Fibroblast of skin of back (primary cell): ENCODE results near the gene ATAD5.
"Not testable (repeated sequence)": the region's sequence is repeated elsewhere in the genome, so short reads cannot be mapped to it uniquely, and the experiment has no call there.

Source experiments
- DNase-seq: peaks from one replicate; pipeline ENCODE4 v3.0.0-alpha.2; 2013

Gene ATAD5

DNA sequence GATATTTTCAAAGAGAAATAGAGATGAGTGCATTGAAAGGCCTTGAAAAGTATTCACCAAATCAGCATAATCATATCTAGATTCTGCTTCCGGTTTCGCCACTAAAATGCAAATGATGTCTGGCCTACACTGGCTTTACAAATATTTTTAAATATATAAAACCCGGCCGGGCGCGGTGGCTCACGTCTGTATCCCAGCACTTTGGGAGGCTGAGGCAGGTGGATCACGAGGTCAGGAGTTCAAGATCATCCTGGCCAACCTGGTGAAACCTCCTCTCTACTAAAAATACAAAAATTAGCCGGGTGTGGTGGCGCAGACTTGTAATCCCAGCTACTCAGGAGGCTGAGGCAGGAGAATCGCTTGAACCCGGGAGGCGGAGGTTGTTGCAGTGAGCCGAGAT is 8.8 kb upstream of the ATAD5 start:
- DNase-seq = not testable (repeated sequence)

DNA sequence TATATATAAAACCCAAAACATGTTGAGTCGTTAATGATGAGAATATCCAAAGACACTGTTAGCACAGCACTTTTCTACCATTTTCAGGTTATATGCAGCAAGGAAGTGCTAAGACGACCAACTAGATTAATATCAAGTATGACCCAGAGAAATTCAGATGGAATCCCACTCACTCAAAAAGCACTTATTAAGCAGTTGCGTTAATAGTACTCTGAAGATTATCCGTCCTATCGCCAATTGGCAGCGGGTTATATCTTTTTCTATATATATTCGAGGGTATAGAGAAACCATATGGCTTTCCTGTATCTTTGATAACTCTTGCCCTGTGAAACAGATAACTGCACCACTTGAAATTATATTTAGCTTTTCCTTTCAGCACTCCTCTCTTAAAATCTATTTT is 8.3 kb upstream of the ATAD5 start:
- DNase-seq = no peak

GRCh38 chr17:30824002-30824355 is 7.8 kb upstream of the ATAD5 start:
- no peak for DNase-seq

- DNase-seq = peak; percentile 92
Measured at GRCh38 chr17:30824356-30825145, 7.2 kb upstream of the ATAD5 start, which contains the start of gene CRLF3. Gene CRLF3 (minus strand): TSS chr17:30824692. CDS start chr17:30824651, 41 bp downstream.

DNA sequence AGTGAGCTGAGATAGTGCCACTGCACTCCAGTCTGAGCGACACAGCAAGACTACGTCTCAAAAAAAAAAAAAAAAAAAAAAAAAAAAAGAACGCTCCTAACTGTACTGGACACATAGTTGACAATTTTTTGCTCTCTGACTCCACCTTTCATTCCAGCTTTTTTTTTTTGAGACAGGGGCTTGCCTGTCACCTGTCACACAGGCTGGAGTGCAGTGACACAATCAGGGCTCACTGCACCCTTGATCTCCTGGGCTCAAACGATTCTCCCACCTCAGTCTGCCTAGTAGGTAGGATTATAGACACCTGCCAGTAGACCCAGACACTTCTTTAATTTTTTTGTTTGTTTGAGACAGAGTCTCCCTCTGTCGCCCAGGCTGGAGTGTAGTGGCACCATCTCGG is 4.7 kb upstream of the ATAD5 start:
- no peak for DNase-seq

DNA sequence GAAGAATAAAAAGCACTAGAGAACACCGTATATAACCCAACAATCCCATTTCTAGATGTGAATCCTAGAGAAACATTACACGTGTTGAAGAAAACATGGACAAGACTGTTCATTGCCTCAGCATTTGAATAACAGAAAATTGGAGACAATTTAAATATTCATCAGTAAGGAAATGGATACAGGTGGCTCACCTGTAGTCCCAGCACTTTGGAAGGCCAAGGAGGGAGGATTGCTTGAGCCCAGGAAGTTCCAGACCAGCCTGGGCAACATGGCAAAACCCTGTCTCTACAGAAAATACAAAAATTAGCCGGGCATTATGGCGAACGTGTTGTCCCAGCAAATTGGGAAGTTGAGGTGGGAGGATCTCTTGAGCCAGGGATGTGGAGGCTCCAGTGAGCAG is 2.7 kb upstream of the ATAD5 start:
- DNase-seq = no peak

DNA sequence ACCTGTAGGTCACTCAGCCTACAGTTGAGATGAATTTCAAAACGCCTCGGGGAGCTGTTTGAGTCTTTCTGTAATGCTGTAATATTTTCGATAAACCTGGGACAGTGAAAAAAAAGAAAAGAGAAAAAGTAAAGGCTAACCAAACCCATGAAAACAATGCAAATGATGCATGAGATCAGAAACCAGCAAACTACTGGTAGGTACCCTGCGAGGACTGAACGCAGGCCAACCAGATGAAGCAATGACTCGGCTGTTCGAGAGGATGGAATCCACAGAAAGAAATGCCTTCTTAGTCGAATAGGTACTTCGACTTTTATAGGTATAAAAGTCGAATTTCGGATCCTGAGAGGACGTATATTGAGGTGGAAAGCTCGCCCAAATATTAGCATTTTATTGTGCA is 509 bp upstream of the ATAD5 start:
- DNase-seq = peak; percentile 18

- DNase-seq = no peak
Measured at GRCh38 chr17:30832438-30833124, 815 bp downstream of the ATAD5 start.

- no peak for DNase-seq
Measured at GRCh38 chr17:30838202-30838807, 6.5 kb downstream of the ATAD5 start.

DNA sequence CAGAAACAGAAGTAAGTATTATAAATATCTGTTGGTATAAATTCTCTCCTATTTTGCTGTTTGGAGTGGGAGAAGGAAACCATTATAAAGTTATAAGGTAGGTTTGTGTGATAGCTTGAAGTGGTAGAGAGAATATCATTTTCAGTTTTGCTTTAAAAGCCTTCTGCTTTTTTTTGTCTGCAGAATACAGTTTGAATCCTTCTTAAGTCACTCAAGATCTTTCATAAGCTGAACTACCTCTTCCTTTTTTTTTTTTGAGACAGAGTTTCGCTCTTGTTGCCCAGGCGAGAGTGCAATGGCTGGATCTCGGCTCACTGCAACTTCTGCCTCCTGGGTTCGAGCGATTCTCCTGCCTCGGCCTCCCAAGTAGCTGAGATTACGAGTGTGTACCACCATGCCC is 9.0 kb downstream of the ATAD5 start:
- no peak for DNase-seq

DNA sequence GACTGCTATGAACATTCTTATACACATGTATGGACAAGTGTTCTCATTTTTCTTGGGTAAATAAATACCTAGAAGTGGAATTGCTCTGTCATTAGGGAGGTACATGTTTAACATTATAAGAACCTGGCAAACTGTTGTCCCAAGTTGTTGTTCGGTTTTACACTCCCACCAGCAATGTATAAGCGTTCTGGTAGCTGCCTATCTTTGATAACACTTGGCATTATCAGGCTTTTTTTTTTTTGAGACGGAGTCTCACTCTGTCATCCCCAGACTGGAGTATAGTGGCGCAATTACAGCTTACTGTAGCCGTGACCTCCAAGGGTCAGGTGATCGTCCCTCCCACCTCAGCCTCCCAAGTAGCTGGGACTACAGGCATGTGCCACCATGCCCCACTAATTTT is 16.3 kb downstream of the ATAD5 start:
- DNase-seq = no peak

- DNase-seq = no peak
Measured at GRCh38 chr17:30854146-30854545, 22.4 kb downstream of the ATAD5 start.

DNA sequence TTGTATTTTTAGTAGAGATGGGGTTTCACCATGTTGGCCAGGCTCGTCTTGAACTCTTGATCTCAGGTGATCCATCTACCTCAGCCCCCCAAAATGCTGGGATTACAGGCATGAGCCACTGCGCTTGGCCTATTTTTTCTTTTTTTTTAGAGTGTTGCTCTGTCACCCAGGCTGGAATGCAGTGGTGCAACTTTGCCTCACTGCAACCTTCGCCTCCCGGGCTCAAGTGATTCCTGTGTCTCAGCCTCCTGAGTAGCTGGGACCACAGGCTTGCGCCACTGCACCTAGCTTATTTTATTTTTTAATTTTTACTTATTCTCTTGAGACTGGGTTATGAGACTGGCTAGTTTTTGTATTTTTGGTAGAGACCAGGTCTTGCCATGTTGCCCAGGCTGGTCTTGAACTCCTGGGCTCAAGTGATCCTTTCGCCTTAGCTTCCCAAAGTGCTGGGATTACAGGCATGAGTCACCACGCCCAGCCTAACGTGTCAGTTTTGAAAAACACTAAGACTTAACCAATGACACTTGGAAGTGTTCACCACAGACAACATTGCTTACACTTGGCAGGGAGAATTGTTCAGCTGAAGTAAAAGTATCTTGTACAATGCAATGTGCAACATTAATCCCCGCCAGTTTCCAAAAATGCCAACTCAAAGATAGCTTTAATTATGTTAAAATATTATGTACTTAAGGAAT is 26.9 kb downstream of the ATAD5 start:
- no peak for DNase-seq

DNA sequence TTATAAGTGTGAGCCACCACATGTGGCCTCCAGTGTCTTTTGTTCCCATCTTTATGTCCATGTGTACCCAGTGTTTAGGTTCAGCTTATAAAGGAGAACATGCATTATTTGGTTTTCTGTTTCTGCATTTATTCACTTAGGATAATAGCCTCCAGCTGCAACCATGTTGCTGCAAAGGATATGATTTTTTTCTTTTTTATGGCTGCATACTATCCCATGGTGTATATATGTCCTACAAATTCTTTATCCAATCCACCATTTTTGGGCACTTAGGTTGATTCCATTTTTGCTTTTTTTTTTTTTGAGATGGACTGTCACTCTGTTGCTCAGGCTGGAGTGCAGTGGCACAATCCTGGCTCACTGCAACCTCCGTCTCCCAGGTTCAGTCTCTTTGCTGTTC is 32.9 kb downstream of the ATAD5 start:
- DNase-seq = no peak

GRCh38 chr17:30869005-30869404 is 37.2 kb downstream of the ATAD5 start:
- DNase-seq = no peak

GRCh38 chr17:30886187-30886586 is 54.4 kb downstream of the ATAD5 start:
- no peak for DNase-seq

DNA sequence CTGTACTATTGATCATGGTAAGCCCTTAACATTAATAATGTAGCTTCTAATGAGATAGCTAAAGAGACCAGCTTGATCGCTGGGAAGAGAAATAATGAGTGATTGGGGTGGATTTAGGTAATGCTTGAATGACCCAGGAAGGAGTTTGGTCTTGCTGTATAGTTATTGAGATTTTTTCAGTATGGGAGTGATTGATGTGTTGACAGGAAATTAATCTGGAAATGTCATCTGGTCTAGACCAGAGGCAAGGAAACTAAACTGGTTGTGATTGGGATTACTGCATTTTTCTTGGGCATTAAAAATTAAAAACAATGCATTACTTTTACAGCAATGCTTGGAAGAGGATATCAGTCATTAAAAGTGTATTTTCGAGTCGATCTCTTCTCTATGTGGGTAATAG is 62.5 kb downstream of the ATAD5 start:
- DNase-seq = no peak

GRCh38 chr17:30897311-30897710 is 65.5 kb downstream of the ATAD5 start:
- no peak for DNase-seq

GRCh38 chr17:30905742-30906100 is 74.0 kb downstream of the ATAD5 start:
- no peak for DNase-seq

DNA sequence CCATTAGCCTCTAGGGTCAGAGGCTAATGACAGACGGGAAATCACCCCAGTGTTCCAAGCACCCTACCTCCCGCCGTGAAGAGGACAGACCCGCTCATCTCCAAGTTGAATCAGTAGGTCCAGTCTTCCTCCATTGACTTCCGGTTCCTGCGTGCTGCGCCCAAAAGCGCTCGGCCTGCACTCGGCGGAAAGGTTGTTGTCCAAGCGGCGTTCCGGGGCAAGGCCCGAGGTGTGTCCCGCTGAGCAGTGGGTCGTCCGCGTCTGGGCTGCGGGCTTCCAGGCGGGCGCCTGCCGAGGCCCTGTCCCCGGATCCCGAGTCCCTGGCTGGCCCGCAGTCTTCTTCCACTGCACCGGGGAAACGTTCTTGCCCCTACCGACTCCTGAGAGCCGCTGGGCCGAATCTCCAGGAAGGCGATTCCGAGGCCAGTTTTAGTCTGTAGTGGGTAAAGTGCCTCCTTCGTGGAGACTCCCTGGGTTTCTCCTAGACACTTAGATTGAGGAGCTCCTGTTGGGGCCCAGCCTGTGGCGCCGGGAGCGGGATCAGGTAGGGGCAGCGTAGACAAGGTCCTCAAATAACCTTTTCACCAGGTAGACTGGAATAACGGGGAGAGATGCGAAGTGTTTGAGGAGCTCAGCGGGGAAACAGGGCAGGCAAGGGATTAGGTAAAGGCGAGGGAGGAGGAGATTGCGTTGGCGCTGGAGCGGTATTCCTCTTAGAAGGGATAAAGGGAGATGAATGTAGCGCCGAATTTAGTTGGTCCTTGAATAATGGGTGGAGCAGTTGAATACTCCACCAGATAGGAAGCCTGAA is 74.5 kb downstream of the ATAD5 start, which contains the start of gene TEFM:
Gene TEFM, minus strand, starts transcription at position 138 of the 811 bp plus-strand sequence. Its CDS starts 40 bp downstream, at position 98.
- DNase-seq = peak; percentile 91

- no peak for DNase-seq
Measured at GRCh38 chr17:30908717-30909420, 77.1 kb downstream of the ATAD5 start.

DNA sequence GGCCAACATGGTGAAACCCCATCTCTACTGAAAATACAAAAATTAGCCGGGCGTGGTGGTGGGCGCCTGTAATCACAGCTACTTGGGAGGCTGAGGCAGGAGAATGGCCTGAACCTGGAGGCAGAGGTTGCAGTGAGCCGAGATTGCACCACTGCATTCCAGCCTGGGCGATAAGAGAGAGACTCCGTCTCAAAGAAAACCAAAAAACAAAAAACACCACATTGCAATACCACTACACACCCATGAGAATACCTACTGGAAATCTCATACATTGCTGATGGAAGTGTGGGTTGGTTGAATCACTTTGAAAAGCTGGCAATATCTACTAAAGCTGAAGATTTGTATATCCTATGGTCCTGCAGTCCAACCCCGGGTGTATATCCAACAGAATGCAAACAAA is 78.4 kb downstream of the ATAD5 start:
- not testable (repeated sequence) for DNase-seq
